ENCODE data around the gene NKD1. TPM values are rescaled to one million over a fixed set of nuclear protein-coding genes. Genes with fewer than 3 reads are reported as not detected.
A peak's percentile ranks its signal among the peaks of the same experiment; 100 is the strongest.

The NKD1 gene
- total RNA-seq, 1 donor from 2014 or later = 63.0 TPM

DNA sequence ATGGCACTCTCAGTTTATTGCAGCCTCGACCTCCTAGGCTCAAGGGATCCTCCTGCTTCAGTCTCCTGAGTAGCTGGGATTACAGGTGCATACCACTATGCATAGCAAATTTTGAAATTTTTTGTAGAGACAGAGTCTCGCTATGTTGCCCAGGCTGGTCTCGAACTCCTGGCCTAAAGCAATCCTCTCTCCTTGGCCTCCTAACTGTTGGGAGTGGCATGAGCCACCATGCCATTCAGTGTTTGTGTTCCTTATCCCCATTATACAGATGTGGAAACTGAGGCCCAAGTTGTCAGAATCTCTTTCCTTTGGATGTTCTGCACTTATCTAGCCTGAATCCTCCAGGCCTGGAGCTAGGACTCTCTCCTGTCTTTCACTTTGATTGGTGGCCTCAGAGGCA, 40.8 kb upstream of the NKD1 start:
- no peak overlapping the region for H3K27ac Mint-ChIP-seq
- peaks cover 30% of the 10 kb centered on the region for H3K9me3 Mint-ChIP-seq
- H3K4me1 Mint-ChIP-seq = peaks cover 11% of the 10 kb centered on the region
- no peak overlapping the region for H3K4me3 Mint-ChIP-seq
- no peaks in the 10 kb centered on the region for H3K27me3 Mint-ChIP-seq (ENCODE audit: low read depth)
- TF ChIP-seq, protein P1, sequence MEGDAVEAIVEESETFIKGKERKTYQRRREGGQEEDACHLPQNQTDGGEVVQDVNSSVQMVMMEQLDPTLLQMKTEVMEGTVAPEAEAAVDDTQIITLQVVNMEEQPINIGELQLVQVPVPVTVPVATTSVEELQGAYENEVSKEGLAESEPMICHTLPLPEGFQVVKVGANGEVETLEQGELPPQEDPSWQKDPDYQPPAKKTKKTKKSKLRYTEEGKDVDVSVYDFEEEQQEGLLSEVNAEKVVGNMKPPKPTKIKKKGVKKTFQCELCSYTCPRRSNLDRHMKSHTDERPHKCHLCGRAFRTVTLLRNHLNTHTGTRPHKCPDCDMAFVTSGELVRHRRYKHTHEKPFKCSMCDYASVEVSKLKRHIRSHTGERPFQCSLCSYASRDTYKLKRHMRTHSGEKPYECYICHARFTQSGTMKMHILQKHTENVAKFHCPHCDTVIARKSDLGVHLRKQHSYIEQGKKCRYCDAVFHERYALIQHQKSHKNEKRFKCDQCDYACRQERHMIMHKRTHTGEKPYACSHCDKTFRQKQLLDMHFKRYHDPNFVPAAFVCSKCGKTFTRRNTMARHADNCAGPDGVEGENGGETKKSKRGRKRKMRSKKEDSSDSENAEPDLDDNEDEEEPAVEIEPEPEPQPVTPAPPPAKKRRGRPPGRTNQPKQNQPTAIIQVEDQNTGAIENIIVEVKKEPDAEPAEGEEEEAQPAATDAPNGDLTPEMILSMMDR (IDR thresholded peaks at IDR 0.05; ENCODE audit: unreplicated experiment) = no peak
- no peak for DNase-seq (ENCODE audit: low spot score in 2 of 2, unreplicated experiment in 2 of 2)
- H3K36me3 Mint-ChIP-seq = no peaks in the 10 kb centered on the region

DNA sequence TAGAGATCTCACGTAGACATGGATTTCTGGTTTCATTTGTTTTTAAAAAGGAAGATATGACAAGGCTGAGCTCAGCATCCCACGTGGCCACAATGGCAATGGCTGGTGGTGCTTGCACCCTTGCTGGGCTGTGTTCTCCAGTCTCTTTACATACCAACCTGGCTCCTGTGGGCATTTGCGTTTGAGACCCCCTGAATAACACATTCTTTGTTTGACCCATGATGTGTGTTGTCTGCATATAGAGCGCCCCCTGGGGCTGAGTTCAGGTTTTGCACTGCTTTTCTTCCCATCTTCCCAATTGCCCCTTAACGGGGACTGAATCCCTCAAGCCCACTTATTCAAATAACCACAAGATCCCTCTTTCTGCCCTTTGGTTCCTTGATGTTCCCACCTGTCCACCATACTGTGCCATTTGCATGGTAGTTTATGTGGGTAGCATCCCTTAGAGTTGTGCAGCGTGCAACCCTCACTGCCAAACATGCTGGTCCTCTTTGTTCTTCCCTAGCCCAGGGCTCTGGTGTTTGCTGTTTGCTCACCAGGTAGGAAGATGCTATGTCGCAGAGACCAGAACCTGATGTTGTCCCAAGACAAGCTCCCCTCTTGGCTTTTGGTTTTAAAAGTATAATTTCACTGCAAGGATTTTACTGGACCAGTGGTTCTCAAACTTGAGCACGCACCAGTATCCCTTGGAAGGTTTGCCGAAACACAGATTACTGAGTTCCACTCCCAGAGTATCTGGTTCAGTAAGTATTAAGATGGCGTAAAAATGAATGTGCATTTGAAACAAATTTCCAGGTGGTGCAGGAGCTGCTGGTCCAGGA, 38.5 kb upstream of the NKD1 start:
- Mint-ChIP-seq H3K9me3 (peaks cover 31% of the 10 kb centered on the region), H3K4me3 (no peak overlapping the region), H3K36me3 (no peaks in the 10 kb centered on the region), H3K27me3 (ENCODE audit: low read depth) (no peaks in the 10 kb centered on the region), H3K4me1 (peaks cover 5% of the 10 kb centered on the region), H3K27ac (no peak overlapping the region)
- TF ChIP-seq, protein P1 (IDR thresholded peaks at IDR 0.05; ENCODE audit: unreplicated experiment) = peak; percentile 54
- DNase-seq (ENCODE audit: low spot score in 2 of 2, unreplicated experiment in 2 of 2) = no peak

DNA sequence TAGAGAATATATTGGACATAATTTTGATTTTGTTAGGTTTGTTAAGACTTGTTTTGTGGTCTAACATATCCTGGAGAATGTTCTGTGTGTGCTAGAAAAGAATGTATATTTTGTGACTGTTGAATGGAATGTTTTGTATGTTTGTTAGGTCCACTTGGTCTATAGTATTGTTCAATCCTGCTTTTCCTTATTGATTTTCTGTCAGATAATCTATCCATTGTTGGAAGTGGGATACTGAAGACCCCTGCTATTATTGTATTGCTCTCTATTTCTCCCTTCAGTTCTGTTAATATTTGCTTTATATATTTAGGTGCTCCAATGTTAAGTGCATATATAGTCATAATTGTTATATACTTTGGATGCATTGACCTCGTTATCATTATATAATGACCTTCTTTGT, 33.0 kb upstream of the NKD1 start:
- H3K4me1 Mint-ChIP-seq = no peaks in the 10 kb centered on the region
- peaks cover 41% of the 10 kb centered on the region for H3K9me3 Mint-ChIP-seq
- H3K4me3 Mint-ChIP-seq = no peak overlapping the region
- no peak overlapping the region for H3K27ac Mint-ChIP-seq
- H3K36me3 Mint-ChIP-seq = peaks cover 5% of the 10 kb centered on the region
- H3K27me3 Mint-ChIP-seq (ENCODE audit: low read depth) = no peaks in the 10 kb centered on the region
- DNase-seq (ENCODE audit: low spot score in 2 of 2, unreplicated experiment in 2 of 2) = no peak
- TF ChIP-seq, protein P1 (IDR thresholded peaks at IDR 0.05; ENCODE audit: unreplicated experiment) = no peak

DNA sequence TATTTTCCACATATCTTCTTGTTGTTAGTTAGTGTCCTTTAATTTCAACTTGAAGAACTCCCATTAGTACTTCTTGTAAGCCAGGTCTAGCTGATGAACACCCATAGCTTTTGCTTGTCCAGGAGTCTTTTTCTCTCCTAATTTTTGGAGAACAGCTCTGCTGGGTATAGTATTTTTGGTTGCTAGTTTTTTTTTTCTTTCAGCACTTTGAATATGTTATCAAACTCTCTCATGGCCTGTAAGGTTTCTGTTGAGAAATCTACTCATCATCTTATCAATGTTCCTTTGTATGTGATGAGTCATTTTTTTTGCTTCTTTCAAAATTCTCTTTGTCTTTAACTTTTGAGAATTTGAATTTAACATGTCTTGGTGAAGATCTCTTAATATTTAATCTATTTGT, 31.8 kb upstream of the NKD1 start:
- H3K4me1 Mint-ChIP-seq = peaks cover 11% of the 10 kb centered on the region
- no peak for DNase-seq (ENCODE audit: low spot score in 2 of 2, unreplicated experiment in 2 of 2)
- H3K27ac Mint-ChIP-seq = no peak overlapping the region
- peaks cover 33% of the 10 kb centered on the region for H3K9me3 Mint-ChIP-seq
- no peak overlapping the region for H3K4me3 Mint-ChIP-seq
- H3K27me3 Mint-ChIP-seq (ENCODE audit: low read depth) = peaks cover 2% of the 10 kb centered on the region
- peaks cover 5% of the 10 kb centered on the region for H3K36me3 Mint-ChIP-seq
- TF ChIP-seq, protein P1 (IDR thresholded peaks at IDR 0.05; ENCODE audit: unreplicated experiment) = no peak

DNA sequence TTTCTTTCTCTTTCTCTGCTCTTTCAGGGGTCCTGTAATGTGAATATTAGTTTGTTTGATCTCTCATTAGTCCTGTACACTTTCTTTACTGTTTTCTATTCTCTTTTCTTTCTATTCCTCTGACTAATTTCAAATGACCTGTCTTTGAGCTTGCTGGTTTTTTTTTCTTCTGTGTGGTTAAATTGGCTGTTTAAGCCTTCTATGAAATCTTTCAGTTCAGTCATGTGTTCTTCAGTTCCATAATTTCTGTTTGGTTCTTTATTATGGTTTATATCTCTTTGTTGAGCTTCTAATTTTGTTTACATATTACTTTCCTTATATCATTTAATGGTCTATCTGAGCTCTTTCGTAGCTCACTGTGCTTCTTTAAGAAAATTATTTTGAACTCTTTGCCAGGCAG, 31.3 kb upstream of the NKD1 start:
- Mint-ChIP-seq H3K9me3 (peaks cover 30% of the 10 kb centered on the region), H3K27me3 (ENCODE audit: low read depth) (peaks cover 2% of the 10 kb centered on the region), H3K4me3 (no peak overlapping the region), H3K36me3 (peaks cover 5% of the 10 kb centered on the region), H3K27ac (no peak overlapping the region), H3K4me1 (peaks cover 11% of the 10 kb centered on the region)
- TF ChIP-seq, protein P1 (IDR thresholded peaks at IDR 0.05; ENCODE audit: unreplicated experiment) = no peak
- DNase-seq (ENCODE audit: low spot score in 2 of 2, unreplicated experiment in 2 of 2) = no peak

Data from mesothelial cell of epicardium (in vitro differentiated cells).